ENCODE data around the gene AGXT. TPM values are rescaled to one million over a fixed set of nuclear protein-coding genes. Genes with fewer than 3 reads are reported as not detected.
"Not testable (repeated sequence)": the region's sequence is repeated elsewhere in the genome, so short reads cannot be mapped to it uniquely, and the experiment has no call there.

The AGXT gene
- total RNA-seq, 1 donor from 2014 or later: not detected

DNA sequence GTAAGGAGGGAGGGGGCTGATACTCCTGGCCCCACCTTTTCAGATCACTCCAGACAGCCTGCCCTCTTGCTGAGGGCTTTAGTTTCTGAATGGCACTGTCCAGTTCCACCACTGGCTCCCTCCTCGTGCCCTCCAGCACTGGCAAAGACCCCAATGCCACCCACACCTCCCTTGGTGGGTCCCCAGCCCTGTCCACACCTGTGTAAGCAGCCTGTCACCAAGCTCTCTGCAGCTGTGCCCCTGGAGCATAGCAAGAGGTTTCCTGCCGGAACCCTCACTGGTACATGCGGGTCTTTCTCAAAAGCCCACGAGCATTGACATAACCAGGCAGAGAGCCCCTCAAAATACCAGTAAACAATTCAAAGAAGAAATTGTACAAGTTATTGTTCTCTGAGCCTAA lies 31.0 kb upstream of the AGXT start:
- no peak for ATAC-seq
- DNase-seq (ENCODE audit: low spot score): no peak
- intact Hi-C loops (cut with DNase I): no loop called here

DNA sequence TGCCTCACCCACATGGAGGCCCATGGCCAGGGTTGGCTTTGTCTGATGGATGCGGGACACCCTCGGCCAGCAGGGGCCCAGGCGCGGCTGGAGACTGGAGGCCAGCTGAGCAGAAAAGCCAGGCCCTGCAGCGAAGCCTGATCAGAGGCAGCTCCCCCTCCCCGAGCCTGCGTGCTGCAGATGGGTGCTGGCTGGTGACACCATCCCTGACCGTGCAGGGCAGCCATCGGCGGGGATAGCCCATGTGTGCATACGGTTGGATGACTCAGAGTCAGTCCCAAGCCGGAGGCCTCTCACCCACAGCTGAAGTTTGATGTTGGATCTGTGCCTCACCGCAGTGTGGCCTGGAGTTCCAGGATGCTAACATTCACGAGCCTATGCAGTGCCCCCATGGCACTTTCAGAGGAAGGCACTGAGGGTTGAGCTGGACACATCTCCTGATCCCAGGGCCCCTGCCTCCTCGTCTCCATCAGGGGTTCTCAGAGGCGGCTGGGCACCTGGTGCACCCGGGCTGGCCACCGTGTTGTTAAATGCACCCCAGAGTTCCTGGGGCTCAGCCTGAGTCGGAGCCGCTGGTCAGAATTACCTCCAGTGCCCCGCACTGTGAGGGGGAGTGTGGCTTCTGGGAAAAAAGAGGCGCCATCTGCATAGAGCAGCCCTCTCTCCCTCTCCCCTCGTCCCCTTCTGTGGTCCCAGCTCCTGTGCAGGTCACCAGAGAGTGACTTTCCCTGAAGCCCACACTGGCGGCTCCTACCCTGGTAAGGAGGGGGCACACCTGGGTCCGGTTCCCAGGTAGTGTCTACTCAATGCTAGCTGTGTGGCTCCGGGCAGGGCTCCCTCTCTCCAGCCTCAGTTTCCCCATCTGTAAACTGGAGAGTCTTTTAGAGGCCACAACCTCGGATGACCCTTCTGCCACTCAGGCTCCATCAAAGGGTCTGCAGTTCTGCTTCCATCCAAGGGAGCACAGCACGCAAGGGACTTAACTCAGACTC lies 29.2 kb upstream of the AGXT start:
- DNase-seq (ENCODE audit: low spot score) (peak; percentile 57), ATAC-seq (no peak)
- intact Hi-C loops (cut with DNase I): no loop called here

DNA sequence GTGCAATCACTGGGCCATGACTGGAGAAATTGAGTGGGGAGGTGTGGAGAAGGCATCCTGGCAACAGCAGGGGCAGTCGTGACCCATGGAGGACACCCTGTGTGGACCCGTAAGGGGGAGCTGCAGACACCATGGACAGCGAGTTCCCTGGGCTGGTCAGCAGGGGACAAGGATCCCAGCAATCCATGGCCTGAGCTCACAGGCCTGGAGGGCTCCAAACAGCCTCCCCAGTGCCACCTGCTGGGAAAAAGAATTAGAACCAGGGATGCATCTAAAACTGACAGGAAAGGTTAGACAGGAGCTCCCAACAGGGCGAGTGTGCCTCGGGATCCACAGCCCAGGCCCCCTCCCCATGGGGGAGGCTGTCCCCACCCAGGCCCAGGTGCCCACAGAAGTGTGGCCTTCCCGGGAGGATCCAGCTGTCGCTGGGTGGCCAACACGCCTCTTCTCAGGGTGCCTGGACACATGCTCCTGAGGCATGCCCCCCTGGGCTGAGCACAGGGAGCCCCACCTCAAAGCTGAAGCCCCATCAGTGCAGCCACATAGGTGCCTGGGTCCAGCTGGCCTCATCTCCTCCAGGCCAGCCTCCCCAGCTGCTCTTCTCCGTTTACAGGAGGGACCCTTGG lies 28.1 kb upstream of the AGXT start:
- DNase-seq (ENCODE audit: low spot score) (peak; percentile 68), ATAC-seq (peak; percentile 80)
- intact Hi-C loops (cut with DNase I): no loop called here

DNA sequence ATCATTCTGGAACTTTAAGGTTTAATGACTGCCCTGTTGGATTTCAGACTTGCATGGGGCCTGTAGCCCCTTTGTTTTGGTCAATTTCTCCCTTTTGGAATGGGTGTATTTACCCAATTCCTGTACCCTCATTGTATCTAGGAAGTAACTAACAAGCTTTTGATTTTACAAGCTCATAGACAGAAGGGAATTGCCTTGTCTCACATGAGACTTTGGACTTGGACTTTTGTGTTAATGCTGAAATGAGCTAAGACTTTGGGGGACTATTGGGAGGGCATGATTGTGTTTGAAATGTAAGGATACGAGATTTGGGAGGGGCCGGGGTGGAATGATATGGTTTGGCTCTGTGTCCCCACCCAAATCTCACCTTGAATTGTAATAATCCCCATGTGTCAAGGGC lies 22.3 kb upstream of the AGXT start:
- ATAC-seq; DNase-seq (ENCODE audit: low spot score); intact Hi-C loops (cut with DNase I): not testable (repeated sequence)

DNA sequence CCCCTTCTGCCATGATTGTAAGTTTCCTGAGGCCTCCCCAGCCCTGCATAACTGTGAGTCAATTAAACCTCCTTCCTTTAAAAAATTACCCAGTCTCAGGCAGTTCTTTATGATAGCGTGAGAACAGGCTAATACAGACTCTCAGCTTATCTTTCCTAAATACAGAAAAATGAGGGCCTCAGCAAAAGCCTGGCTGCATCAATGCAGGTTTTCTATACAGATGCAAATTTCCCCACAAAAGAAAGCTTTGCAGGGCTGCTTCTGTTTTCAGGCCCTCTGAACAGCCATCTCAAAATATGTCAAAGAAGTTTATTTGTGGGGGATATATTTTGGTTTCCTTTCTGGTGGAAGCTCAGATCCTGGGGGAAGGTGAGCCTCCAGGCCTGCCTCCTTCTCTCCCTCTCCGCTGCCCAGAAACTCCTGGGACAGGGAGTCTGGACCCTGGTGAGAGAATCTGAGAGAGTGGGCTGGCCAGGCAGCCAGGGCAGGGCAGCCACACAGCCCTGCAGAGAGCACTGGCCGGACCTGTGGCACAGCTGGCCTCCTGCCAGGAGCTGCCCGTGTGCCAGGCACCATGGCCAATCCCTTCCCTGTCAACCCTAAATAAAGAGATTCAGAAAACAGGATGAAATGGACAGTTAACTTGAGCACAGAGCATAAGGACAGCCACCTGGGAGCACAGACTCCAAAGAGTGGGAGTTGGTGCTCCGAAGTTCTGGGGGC lies 21.6 kb upstream of the AGXT start:
- ATAC-seq: no peak
- intact Hi-C loops (cut with DNase I): no loop called here
- no peak for DNase-seq (ENCODE audit: low spot score)

DNA sequence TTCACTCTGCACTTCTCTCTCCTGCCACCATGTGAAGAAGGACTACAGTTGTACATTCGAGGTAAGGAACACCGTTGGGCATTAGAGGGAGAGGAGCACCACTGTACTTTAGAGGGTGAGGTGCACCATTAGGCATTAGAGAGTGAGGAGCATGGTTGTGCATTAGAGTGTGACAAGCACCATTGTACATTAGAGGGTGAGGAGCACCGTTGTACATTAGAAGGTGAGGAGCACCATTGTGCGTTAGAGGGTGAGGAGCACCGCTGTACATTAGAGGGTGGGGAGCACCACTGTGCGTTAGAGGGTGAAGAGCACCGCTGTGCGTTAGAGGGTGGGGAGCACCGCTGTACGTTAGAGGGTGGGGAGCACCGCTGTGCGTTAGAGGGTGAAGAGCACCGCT lies 20.8 kb upstream of the AGXT start:
- DNase-seq (ENCODE audit: low spot score) (no peak), ATAC-seq (no peak)
- intact Hi-C loops (cut with DNase I): no loop called here

DNA sequence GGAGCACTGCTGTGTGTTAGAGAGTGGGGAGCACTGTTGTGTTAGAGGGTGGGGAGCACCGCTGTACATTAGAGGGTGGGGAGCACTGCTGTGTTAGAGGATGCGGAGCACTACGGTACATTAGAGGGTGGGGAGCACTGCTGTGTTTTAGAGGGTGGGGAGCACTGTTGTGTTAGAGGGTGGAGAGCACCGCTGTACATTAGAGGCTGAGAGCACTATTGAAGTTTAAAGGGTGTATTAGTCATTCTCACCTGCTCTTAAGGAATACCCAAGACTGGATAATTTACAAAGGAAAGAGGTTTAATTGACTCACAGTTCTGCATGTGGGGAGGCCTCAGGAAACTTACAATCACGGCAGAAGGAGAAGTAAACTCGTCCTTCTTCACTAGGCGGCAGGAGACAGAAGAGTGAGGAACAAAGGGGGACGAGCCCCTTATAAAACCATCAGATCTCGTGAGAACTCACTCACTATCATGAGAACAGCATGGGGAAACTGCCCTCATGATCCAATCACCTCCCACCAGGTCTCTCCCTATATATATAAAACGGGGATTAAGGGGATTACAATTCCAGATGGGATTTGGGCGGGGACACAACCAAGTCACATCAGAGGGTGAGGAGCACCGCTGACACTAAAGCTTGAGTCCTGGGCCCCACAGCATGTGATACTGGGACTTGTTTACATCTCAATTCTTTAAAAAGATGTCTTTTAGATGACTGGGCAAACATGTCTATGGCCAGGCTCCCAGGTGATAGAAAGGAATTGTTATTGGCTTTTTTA lies 19.5 kb upstream of the AGXT start:
- DNase-seq (ENCODE audit: low spot score): no peak
- no peak for ATAC-seq
- intact Hi-C loops (cut with DNase I): no loop called here

DNA sequence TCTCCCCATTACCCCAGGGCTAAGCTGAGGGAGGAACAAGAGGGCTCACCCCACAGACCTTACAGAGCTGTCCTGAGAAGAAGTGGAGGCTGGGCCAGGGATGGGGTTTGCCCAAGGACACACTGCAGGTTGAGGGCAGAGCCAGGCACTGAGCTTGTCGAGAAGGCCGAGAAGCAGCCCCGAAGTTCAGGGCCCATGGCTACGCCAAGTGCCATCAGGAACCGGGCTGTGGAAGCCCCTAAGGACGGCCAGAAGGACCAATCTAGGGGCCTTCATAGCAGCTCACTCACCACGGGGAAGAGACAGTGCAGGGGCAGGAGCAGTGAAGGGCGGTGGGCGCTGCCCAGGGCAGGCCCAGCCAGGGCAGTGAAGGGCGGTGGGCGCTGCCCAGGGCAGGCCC lies 18.6 kb upstream of the AGXT start:
- ATAC-seq (no peak), DNase-seq (ENCODE audit: low spot score) (no peak)
- intact Hi-C loops (cut with DNase I): no loop called here

DNA sequence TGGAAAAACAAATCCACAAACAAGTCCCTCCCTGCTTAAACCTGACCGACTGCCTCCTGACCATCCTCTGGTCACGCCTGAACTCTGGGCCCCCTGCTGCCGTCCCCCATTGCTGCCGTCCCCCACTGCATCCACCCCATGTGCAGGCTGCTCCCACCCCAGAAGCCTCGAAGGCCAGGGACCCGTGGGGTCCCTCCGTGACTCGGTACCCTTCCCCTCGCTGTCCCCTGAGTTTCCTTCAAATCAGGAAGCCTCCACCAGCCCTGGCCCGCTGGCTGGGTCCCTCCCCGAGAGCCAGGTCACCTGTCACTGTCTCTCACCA lies 17.9 kb upstream of the AGXT start:
- ATAC-seq: peak; percentile 4
- DNase-seq (ENCODE audit: low spot score): no peak
- intact Hi-C loops (cut with DNase I): loop anchor here (1.0 kb wide), 1 partner anchor 47 kb away; no protein-coding TSS in a partner anchor

DNA sequence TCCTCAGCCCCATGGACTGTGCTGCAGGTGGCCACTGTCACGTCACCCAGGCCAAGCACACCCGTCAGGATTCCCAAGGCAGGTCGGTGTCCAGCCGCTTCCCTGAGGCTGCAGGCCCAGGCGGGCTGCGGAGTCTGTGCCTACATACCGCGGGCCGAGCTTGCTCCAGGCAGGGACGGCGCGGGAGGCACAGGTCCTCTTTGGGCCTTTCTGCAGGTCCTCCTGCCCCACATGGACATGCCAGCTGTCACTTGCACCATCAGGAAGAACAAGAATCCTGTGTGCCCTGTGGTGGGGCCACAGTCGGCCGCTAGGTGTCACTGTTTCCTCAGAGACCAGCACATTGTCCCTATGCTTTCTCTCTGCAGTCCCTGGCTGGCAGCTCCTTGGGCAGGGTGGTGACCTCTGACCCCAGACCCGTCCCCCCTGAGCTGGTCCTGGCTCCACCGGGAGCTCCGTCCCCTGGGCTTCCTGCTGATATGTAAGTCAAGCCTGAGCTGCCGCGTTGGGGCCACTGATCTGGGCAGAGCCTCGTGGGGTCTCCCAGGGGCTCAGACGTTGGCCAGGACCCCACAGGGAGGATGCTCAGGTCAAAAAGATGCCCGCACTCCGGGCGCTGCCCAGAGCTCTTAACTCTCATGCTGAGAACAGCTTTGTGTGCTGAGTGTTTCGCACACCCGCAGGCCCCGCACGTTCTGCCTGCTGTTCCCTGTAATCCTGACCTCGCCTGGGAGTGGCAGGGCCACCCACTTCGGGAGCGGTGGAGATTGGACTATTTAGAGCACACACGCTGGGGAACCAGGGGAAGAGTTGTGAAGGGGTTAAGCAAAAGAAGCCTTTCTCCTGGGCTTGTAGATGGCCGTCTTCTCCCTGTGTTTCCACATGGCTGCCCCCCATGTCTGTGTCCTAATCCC lies 17.3 kb upstream of the AGXT start:
- intact Hi-C loops (cut with DNase I): loop anchor here (1.0 kb wide), 1 partner anchor 46 kb away; no protein-coding TSS in a partner anchor
- ATAC-seq (peak; percentile 95), DNase-seq (ENCODE audit: low spot score) (peak; percentile 92)

DNA sequence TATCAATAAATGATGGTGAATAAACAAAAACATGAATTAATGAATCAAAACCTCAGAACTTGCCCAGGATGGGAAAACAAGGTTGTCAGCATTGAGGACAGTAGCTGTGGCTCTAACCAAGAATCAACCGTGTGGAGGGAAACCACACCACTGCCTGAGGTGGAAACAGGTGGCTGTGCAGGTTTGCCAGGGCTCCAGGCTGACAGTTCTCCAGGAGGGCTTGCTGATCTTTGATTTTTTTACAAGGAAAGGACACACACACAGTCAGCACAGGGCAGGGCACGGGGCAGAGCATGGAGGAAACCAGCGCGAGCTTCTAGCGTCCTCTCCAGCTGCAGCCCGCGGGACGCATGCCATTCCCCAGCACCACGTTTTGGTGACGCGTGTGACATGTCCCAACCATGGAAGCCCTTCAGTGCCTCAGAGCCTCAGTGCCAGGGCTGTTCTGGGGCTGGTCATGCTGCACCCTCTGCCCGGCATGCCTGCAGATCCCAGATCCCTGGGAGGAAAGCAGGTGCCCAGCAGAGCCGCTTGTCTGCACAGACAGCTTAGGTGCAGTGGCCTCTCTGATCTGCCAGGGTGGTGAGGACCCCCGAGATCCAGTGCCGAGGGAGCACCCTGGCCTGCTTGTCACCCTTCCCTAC lies 15.8 kb upstream of the AGXT start:
- DNase-seq (ENCODE audit: low spot score) (no peak), ATAC-seq (no peak)
- intact Hi-C loops (cut with DNase I): no loop called here

DNA sequence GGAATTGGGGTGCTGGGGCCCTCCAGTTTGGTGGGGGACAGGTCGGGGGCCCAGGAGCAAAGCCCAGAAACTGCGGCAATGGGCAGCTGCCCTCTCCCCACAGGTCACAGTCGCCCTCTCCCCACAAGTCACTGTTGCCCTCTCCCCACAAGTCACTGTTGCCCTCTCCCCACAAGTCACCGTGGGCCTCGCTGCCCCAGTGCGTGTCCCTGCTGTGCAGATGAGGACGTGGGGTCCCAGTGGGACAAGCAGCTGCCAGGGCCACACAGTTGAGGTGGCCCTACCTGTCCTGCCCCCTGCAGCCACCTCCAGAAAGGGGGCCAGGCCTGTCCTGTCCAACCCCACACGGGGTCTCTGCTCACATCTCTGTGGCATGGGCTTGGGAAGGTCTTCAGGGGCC lies 13.0 kb upstream of the AGXT start:
- intact Hi-C loops (cut with DNase I): no loop called here
- ATAC-seq (no peak), DNase-seq (ENCODE audit: low spot score) (no peak)

DNA sequence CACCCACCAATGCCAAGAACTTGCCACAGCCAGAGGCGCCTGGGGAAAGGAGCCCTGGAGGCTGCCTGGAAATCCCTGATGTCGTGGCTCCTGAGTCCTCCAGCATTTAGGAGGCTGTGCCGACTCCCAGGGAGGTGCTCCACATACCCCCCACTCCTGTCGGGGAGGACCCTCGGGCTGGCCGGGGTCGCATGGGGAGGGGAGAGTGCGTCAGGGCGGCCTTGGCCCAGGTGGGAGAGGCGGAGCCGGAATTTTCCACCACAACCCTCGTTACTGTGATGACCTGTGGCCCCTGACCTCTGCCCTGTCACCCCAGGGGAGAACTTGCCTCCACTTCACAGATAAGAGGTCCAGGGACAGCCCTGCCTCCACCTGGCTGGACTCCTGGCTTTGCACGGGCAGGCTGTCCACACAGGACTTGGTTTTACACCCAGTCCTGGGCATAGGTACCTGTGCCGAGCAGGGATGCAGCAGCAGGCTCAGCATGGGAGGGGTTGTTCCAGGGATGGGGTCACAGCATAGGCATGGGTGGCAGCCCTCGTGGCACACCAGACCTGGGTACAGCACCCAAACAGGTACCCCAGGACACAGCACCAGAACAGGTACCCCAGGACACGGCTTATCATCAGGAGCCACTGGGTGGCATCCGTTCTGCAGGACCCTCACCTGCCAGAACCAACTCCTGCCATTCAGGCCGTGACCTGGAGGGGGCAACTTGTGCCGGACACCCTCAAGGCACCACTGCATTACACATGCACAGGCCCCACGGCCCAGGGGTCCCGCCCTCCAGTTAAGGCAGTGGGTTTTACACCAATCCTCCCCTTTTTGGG lies 12.3 kb upstream of the AGXT start:
- no peak for ATAC-seq
- intact Hi-C loops (cut with DNase I): no loop called here
- no peak for DNase-seq (ENCODE audit: low spot score)

DNA sequence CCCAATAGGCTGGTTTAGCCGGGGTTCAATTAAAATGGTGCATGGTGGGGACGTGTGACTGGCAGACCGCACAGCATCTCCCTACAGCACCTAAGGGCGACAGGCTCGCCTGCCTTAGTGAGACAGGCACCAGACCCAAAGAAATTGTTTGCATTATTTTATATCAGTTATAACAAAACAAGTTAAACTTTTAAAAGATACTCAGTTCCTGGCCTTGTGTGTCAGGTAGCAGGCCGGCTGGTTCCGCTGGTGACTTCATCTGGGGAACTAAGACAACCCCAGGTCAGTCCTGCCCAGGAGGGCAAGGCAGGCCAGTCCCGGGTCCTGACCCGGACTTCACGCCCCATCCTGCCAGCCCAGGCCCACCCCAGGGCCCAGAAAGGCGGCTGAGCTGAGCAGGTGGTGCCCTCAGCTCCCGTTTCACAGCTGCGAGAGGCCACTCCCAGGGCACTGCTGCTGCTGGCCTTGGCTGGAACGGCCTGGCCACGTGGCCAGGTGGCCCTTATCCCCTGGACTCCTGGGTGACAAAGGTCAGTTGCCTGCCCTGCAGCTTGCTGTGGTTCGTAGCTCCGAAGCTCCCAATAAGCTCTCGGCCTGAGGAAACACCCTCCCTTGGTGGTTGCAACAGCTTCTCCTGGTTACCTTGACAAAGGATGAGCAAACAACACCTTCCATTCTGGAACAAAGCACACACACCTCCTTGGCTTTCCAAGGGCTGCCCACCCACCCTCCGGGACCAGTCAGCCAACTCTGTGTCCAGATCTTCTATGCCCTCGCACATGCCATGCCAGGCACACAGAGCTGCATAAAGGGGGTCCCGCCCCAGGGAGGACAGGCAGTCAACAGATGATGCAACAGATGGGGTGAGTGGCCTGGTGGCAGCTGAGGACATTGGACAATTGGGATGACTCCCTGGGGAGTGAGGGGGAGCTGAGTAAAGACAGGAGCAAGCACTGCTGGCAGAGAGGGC lies 11.3 kb upstream of the AGXT start:
- intact Hi-C loops (cut with DNase I): no loop called here
- DNase-seq (ENCODE audit: low spot score): no peak
- peak; percentile 23 for ATAC-seq

DNA sequence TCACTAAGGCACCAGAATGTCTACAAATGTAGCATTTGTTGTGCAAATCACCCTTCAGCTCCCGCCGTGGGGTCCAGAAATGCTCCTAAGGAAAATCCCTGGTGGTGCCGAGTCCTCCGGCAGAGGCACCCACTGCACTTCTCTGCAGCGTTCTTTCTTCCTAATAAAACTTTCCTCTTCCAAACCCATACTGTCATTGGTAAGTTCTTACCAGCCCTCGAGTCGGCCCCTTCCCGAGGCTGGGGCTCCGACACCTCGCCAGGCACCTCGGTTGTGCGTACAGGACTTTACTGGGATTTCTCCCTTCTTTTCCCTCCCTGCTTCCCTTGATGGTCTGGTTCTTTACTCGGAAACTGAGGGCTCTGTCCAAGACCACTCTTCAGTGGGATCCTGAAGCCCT lies 10.3 kb upstream of the AGXT start:
- DNase-seq (ENCODE audit: low spot score) (no peak), ATAC-seq (no peak)
- intact Hi-C loops (cut with DNase I): no loop called here

DNA sequence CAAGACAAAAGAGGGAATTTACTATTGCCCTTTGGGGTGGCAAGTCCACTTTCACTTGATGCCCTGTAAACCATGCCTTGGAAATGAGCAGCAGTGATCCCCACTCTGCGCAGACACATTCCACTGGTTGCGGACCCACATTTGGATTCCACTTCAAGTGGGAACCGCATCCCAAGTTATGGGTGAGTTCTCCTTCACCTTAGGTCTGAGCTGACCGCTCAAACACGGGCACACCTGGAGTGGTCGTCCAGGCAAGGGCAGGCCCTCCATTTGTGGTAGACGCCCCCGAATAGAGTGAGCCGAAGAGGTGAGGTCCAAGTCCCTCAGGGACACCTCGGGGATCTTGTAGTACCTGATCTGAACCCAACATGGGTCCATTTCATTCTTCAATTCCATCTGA lies 9.8 kb upstream of the AGXT start:
- no peak for ATAC-seq
- intact Hi-C loops (cut with DNase I): no loop called here

More for the DNA sequence above, 9.8 kb upstream of the AGXT start:
- DNase-seq (ENCODE audit: low spot score): no peak

All from sciatic nerve (tissue), 2 donors.